ENCODE data around the gene RAB30. TPM values are rescaled to one million over a fixed set of nuclear protein-coding genes. Genes with fewer than 3 reads are reported as not detected.

Gene RAB30
- polyA plus RNA-seq, 3 donors, result 0.11 to 0.67 (median 0.54) TPM

DNA sequence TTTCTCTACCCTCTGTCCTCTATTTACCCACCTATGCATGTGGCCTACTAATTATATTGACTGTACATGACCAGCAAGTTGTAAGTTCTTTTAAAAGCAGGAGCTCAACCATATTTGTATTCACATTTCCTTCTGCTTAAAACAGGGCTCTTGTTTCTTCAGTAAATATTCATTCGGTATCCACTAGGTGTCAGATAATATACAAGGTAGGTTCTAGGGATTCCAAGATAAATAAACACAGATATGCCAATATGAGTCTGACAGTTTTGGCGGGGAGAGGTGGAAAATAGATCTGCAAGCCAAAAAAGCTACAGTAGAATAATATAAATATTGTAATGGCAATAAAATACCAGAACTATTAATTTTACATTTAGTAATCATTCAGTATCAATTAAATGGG is 15.3 kb upstream of the RAB30 start:
- Histone ChIP-seq H3K4me3 (replicated peaks in 1 of 3; ENCODE audit: low read depth in 2 of 3, low read length in 3 of 3) (no peak overlapping the region), H3K4me1 (ENCODE audit: control insufficient read depth in 1 of 2, insufficient read depth in 2 of 2, low read length in 2 of 2) (no peaks in the 10 kb centered on the region), H3K79me2 (ENCODE audit: insufficient read depth, low read length) (no peaks in the 10 kb centered on the region), H3K36me3 (replicated peaks in 1 of 2; ENCODE audit: control insufficient read depth in 1 of 2, insufficient read depth in 2 of 2, low read length in 2 of 2) (no peaks in the 10 kb centered on the region), H3K9me3 (replicated peaks in 1 of 2; ENCODE audit: control insufficient read depth in 1 of 2, insufficient read depth in 1 of 2, low read length in 2 of 2) (no peaks in the 10 kb centered on the region), H3K9ac (ENCODE audit: insufficient read depth, low read length, poor library complexity, severe bottlenecking) (no peak overlapping the region), H3K27ac (ENCODE audit: low read depth in 1 of 2, low read length in 2 of 2) (no peak overlapping the region), H3K27me3 (ENCODE audit: control insufficient read depth in 2 of 2, insufficient read depth in 2 of 2, low read length in 2 of 2) (no peaks in the 10 kb centered on the region), H4K20me1 (ENCODE audit: insufficient read depth, low read length) (no peaks in the 10 kb centered on the region), H3K4me2 (replicated peaks; ENCODE audit: extremely low read depth, low read length, poor library complexity, severe bottlenecking) (no peak overlapping the region), H2AFZ (ENCODE audit: insufficient read depth, low read depth, low read length, poor library complexity, severe bottlenecking) (no peak overlapping the region)
- no CpG with 5 or more reads among the region's 2 CpGs for WGBS (ENCODE audit: insufficient coverage)
- Mint-ChIP-seq H3K9me3 (no peaks in the 10 kb centered on the region), H3K4me3 (no peak overlapping the region), H3K36me3 (no peaks in the 10 kb centered on the region), H3K27ac (no peak overlapping the region), H3K4me1 (no peaks in the 10 kb centered on the region), H3K27me3 (ENCODE audit: low read depth in 3 of 3) (peaks cover 0 to 2% (median 2%) of the 10 kb centered on the region in 3 donors)
- DNase-seq, result no peak
- TF ChIP-seq, protein P1, sequence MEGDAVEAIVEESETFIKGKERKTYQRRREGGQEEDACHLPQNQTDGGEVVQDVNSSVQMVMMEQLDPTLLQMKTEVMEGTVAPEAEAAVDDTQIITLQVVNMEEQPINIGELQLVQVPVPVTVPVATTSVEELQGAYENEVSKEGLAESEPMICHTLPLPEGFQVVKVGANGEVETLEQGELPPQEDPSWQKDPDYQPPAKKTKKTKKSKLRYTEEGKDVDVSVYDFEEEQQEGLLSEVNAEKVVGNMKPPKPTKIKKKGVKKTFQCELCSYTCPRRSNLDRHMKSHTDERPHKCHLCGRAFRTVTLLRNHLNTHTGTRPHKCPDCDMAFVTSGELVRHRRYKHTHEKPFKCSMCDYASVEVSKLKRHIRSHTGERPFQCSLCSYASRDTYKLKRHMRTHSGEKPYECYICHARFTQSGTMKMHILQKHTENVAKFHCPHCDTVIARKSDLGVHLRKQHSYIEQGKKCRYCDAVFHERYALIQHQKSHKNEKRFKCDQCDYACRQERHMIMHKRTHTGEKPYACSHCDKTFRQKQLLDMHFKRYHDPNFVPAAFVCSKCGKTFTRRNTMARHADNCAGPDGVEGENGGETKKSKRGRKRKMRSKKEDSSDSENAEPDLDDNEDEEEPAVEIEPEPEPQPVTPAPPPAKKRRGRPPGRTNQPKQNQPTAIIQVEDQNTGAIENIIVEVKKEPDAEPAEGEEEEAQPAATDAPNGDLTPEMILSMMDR (IDR thresholded peaks at IDR 0.05), result no peak
- intact Hi-C loops (cut with micrococcal nuclease), result no loop called here

DNA sequence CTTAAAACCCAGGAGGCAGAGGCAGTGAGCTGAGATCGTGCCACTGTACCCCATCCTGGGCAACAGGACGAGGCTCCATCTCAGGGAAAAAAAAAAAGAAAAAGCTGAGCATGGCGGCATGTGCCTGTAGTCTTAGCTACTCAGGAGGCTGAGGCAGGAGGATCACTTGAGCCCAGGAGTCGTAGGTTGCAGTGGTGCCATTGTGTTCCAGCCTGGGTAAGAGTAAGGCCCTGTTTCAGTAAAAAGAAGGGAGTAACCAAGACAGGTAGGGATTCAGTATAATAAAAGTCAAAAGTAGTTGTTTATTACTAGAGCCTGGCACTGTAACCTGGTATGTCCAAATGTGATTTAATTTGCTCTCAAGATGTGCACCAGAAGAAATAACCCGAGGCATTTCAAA is 8.1 kb upstream of the RAB30 start:
- Histone ChIP-seq H3K4me1 (ENCODE audit: control insufficient read depth in 1 of 2, insufficient read depth in 2 of 2, low read length in 2 of 2) (no peaks in the 10 kb centered on the region), H3K4me3 (replicated peaks in 1 of 3; ENCODE audit: low read depth in 2 of 3, low read length in 3 of 3) (no peak overlapping the region), H3K9ac (ENCODE audit: insufficient read depth, low read length, poor library complexity, severe bottlenecking) (no peak overlapping the region), H3K27me3 (ENCODE audit: control insufficient read depth in 2 of 2, insufficient read depth in 2 of 2, low read length in 2 of 2) (no peaks in the 10 kb centered on the region), H2AFZ (ENCODE audit: insufficient read depth, low read depth, low read length, poor library complexity, severe bottlenecking) (no peak overlapping the region), H3K36me3 (replicated peaks in 1 of 2; ENCODE audit: control insufficient read depth in 1 of 2, insufficient read depth in 2 of 2, low read length in 2 of 2) (peaks cover 0 to 22% of the 10 kb centered on the region in 2 donors), H3K79me2 (ENCODE audit: insufficient read depth, low read length) (no peaks in the 10 kb centered on the region), H4K20me1 (ENCODE audit: insufficient read depth, low read length) (no peaks in the 10 kb centered on the region), H3K27ac (ENCODE audit: low read depth in 1 of 2, low read length in 2 of 2) (no peak overlapping the region), H3K9me3 (replicated peaks in 1 of 2; ENCODE audit: control insufficient read depth in 1 of 2, insufficient read depth in 1 of 2, low read length in 2 of 2) (no peaks in the 10 kb centered on the region), H3K4me2 (replicated peaks; ENCODE audit: extremely low read depth, low read length, poor library complexity, severe bottlenecking) (no peak overlapping the region)
- Mint-ChIP-seq H3K4me3 (no peak overlapping the region), H3K27ac (no peak overlapping the region), H3K4me1 (no peaks in the 10 kb centered on the region), H3K36me3 (peaks cover 8 to 22% of the 10 kb centered on the region in 2 donors), H3K9me3 (no peaks in the 10 kb centered on the region), H3K27me3 (ENCODE audit: low read depth in 3 of 3) (no peaks in the 10 kb centered on the region)
- 93% methylated on average over 5 of the region's 5 CpGs for WGBS (ENCODE audit: insufficient coverage)
- intact Hi-C loops (cut with micrococcal nuclease), result loop anchor here (10.0 kb wide), 3 partner anchors 115 to 215 kb away; partner anchors contain the start of genes ANKRD42 (in 1 of the 2), DDIAS (in 1 of the 2) and PRCP (in 1 of the 2)
- no peak for DNase-seq
- TF ChIP-seq, protein P1 (IDR thresholded peaks at IDR 0.05), result no peak

Measured in CD14-positive monocyte (primary cell).